ENCODE data around the gene ZNF618.

The ZNF618 gene

GRCh38 chr9:113935677-113936380 is 59.7 kb downstream of the ZNF618 start:
- no peak for DNase-seq

GRCh38 chr9:113940077-113940476 is 64.0 kb downstream of the ZNF618 start:
- DNase-seq, result no peak

- DNase-seq, result no peak
These were observed 64.9 kb downstream of the ZNF618 start for GRCh38 chr9:113941056-113941455.

- DNase-seq, result no peak
These were observed 65.4 kb downstream of the ZNF618 start for GRCh38 chr9:113941526-113941925.

GRCh38 chr9:113943112-113944009 is 67.3 kb downstream of the ZNF618 start:
- no peak for DNase-seq

GRCh38 chr9:113945784-113946183 is 69.7 kb downstream of the ZNF618 start:
- no peak for DNase-seq

GRCh38 chr9:113946496-113947115 is 70.5 kb downstream of the ZNF618 start:
- DNase-seq, result no peak

GRCh38 chr9:113947941-113948340 is 71.8 kb downstream of the ZNF618 start:
- no peak for DNase-seq

GRCh38 chr9:113948891-113949570 is 72.9 kb downstream of the ZNF618 start:
- no peak for DNase-seq

GRCh38 chr9:113949571-113950078 is 73.5 kb downstream of the ZNF618 start:
- DNase-seq, result no peak

GRCh38 chr9:113950195-113951031 is 74.3 kb downstream of the ZNF618 start:
- no peak for DNase-seq

GRCh38 chr9:113951032-113951372 is 74.9 kb downstream of the ZNF618 start:
- no peak for DNase-seq

- DNase-seq, result no peak
These were observed 76.6 kb downstream of the ZNF618 start for GRCh38 chr9:113952676-113953075.

- DNase-seq, result no peak
These were observed 77.4 kb downstream of the ZNF618 start for GRCh38 chr9:113953531-113953930.

- no peak for DNase-seq
These were observed 78.5 kb downstream of the ZNF618 start for GRCh38 chr9:113954591-113954990.

GRCh38 chr9:113955076-113955752 is 79.1 kb downstream of the ZNF618 start:
- DNase-seq, result no peak

GRCh38 chr9:113956901-113957300 is 80.8 kb downstream of the ZNF618 start:
- DNase-seq, result no peak

GRCh38 chr9:113957351-113957750 is 81.2 kb downstream of the ZNF618 start:
- no peak for DNase-seq

- DNase-seq, result no peak
These were observed 81.8 kb downstream of the ZNF618 start for GRCh38 chr9:113957821-113958341.

- DNase-seq, result no peak
These were observed 82.4 kb downstream of the ZNF618 start for GRCh38 chr9:113958556-113958955.

- no peak for DNase-seq
These were observed 84.7 kb downstream of the ZNF618 start for GRCh38 chr9:113960768-113961167.

Data from midbrain (tissue), 1 donor.